ENCODE measurements around the gene ZNRF3. TPM values are rescaled to one million over a fixed set of nuclear protein-coding genes. Genes with fewer than 3 reads are reported as not detected.
"Not testable (repeated sequence)": the region's sequence is repeated elsewhere in the genome, so short reads cannot be mapped to it uniquely, and the experiment has no call there.

Gene ZNRF3
- total RNA-seq, 1 donor from 2014 or later: 12.1 TPM

DNA sequence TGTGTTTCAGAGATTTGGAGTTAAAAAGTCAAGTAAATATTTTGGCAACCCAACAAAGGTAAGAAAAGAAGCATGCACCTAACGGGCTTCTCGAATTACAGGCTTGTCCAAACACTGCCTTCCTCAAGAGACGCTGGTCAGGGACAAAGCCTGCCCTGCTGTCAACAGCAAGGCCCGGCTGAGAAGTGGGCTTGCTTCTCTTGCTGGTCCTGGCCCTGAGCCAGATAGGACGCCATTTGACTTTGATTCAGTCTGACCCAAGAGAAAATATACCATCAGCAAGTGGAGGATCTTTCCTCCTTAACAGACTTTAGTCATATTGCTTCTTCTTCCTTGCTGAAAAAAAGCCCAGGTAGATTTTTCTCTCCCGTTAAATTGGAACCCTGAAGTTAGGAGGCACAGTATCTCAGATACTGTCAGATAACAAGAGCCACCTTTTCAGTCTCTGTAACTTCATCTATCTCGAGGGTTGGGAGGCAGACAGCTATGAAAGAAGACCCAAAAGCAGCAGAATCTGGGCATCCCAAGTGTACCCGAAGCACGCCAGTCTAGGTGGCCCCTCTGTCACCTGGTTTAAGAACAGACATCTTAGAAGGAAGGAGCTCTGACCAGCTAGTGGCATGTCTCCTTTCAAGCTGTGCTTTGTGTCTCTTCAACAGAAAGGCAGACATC is 120.7 kb downstream of the ZNRF3 start:
- no peak for DNase-seq (ENCODE audit: low spot score)

DNA sequence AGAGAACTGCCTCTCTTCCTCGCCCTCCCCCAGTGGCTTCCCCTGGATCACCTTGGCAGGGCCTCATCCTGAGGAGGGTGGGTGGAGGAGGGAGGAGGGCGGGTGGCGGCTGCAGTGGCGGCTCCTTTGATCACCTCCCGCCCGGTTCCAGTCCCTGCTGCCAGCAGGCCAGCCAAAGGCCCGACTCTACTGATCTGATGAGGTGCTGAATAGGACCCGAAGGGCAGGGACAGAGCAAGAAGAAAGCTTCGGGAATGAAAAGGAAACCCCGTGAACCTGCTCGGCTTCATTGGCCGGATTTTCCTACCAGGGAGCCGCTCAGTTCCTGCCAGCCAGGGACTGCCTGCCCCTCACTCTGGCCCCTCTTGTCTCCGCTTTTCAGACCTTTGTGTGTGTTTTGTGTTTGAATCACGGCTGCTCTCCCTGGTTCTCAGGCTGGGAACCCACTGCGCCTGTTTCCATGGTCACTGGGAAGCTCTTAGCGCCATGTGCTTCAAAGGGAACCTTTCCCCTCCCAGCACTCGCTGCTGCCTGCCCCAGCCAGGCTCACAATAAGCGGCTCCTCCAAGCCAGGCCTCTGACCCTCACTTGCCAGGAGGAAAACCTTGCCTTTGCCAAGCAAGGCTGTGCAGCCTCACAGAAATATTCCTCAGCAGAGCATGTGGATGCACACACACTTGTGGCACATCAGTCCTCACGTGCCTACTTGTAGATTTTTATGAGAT is 121.4 kb downstream of the ZNRF3 start:
- DNase-seq (ENCODE audit: low spot score): no peak

DNA sequence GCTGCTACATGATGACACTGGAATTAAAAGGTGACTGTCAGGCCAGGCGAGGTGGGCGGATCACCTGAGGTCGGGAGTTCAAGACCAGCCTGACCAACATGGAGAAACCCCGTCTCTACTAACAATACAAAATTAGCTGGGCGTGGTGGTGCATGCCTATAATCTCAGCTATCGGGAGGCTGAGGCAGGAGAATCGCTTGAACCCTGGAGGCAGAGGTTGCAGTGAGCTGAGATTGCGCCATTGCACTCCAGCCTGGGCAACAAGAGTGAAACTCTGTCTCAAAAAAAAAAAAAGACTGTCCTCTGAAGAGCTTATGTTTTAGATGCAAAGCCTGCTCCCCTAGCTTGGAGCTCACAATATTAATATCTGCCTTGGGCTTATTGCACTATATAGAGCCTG is 122.4 kb downstream of the ZNRF3 start:
- not testable (repeated sequence) for DNase-seq (ENCODE audit: low spot score)

DNA sequence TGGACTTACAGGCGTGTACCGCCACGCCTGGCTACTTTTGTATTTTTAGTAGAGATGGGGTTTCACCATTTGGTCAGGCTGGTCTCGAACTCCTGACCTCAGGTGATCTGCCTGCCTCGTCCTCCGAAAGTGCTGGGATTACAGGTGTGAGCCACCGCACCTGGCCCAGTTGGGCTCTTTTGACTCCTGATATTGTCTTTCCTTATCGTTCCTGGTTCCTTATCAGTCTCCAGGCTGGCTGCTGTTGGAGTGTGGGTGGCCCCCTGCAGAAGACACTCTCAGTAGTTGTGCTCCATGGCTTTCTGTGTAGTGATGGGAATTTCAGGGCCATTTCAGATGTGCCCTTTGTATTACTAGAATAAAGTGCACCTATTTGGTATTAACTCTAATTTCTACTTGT is 123.0 kb downstream of the ZNRF3 start:
- no peak for DNase-seq (ENCODE audit: low spot score)

DNA sequence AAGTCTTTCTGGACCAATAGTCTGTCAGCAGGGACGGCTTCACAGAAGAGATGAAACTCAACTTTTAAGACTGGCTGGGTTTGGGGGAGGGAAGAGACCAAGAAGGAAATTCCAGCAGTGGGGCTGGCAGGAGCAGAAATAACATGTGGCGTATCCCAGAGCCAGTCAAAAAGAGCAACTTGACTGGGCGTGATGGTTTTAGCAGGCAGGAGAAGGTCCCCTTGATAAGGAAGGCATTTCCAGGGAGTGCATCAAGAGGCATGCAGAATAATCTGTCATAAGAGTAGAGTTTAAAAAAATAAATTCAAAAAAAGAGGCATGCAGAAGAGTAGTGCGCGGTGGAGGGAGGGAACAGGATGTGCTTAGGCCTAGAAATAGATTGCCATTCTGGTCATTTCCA is 125.8 kb downstream of the ZNRF3 start:
- DNase-seq (ENCODE audit: low spot score): no peak

DNA sequence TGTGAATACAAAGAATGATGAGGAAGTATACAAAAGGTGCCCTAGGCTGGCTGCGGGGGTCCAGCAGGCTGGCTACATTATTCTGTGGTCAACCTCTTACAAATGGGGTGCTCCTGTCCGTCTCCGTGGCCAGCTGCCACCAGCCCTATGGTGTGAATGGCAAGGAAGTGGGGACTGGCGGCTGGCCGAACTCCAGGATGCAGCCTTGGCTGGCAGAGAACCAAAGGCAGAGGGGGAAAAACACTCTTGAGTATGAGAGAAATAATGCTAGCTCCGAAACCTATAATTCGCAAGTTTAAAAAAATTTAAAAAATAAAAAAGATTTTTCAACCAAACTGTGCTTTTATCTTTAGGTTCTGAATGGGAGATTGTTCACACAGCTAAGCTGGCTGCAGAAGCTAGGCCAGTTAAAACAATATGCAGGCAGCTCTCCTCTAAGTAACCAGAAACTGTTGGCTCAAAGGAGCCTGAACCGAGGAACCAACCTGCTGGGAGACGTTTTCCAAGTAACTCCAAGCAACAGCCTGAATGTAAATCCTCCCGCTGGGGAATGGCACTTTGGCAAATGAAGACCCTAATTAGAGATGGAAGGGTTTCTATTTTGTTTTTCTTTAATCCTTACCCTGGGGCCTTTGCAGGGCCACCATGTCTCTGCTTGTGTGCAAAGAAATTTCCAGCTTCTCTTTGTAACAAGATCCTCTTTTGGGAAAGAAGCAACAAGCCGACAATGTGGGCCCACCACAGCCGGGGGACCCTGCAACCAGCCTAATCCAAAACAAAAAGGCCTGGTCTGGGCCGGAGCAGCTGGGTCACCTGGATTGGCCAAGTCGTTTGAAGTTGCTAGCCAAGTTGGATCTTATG is 128.1 kb downstream of the ZNRF3 start:
- DNase-seq (ENCODE audit: low spot score): no peak

DNA sequence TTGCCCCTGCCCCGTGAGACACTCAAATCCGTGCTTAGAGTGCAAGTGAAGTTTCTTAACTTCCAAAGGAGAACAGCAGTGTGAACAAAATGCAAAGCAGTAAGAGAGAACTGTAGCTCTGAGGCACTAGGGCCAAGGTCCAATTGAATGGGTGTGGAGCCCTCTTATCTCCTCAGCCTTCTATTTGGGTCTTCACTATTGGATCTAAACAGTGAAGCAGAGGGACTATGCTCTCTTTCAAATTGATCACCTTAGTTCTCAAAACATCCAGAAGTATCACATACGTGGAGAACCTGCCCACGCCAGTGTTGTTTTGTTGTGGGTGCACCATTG is 128.7 kb downstream of the ZNRF3 start:
- DNase-seq (ENCODE audit: low spot score): no peak

DNA sequence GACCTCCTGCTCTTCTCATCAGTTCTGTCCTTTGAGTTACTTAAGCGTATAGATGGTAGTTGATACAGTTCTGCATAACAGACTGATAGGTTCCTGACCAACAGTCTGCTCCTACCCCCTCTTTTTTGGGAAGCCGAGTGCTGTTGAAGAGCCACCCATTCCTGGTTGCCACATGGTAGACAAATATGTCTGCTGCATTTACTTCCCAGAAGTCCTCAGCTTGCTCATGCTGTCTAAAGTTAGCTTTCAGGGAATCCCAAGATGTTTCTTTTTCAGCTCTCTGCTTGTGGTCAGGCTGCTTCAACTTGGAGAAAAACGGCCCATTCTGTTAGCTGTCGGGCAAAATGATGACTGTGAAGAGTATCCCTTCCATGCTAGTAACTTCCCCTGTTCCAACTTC is 129.6 kb downstream of the ZNRF3 start:
- no peak for DNase-seq (ENCODE audit: low spot score)

DNA sequence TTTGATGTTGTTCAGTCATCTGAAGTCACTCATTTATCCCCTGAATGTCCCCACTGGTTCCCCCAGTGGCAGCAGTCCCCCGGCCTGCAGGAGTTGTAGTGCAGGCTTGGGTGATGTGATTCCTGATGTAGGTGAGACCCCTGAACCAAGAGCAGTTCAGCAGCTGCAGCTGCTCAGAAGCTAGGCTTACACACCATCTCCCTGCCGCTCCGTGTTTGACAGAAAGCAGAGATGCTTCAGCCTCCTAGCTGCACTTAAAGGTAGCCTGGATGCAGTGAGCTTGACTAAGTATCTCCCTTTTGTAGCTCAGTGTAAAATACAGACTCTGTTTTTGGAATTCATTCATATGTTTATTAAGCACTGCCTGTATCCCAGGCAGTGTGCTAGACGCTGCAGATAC is 130.9 kb downstream of the ZNRF3 start:
- no peak for DNase-seq (ENCODE audit: low spot score)

DNA sequence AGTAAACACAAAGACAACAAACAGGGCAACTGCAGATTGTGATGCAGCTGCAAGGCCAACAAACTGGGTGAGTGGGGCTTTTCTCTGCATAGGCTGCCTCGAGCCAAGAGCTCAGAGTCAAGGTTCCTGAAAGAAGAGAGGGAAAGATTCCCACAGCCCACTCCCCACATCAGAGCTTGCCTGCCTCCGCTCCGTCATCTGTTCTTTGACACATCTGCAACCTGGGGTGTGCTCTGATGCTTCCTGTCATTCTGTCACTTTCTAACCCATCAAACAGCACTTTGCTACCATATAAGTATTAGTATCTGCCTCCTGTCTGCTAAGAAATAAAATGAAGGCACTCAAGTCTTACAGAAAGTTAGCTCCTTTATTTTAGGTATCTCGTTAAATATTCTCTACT is 131.4 kb downstream of the ZNRF3 start:
- DNase-seq (ENCODE audit: low spot score): no peak

DNA sequence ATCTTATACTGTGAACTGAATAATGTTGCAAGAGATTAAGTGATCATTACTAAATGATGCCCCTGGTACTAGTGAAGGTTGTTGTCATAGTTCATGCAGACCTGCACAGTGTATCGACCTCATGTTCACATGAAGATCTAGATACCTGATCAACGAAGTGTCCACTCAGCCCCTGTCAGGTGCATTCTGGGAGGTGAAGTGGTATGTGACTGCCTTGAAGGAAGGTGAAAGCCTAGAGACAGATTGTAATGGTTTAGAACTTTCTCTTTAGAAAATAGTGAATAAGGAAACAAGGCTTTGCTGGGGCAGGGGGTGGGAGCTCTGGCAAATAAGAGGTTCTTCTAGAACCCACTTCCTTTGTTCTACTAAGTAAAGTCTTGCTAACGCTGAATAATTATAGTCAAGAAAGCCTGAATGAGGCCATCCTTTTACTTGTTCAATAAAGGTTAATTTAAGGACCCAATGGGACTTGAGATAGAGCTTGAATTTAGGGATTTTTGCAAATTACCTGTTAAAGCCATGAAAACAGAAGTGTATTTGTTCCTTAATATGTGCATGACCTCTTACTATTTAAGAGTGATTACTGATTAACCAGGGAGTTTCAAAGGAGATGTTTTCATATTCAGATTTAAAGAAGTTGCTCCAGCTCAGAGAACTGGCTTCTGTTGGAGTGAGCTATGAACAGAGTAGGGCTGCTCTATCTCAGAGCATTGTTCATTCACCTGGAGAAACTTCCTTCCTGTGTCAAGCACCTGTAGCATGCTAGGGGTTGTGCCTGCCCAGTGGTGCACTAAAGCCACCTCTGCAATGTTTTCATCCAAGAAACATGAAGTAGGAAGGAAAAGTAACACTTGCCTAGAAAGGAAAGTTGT is 132.9 kb downstream of the ZNRF3 start:
- DNase-seq (ENCODE audit: low spot score): no peak

DNA sequence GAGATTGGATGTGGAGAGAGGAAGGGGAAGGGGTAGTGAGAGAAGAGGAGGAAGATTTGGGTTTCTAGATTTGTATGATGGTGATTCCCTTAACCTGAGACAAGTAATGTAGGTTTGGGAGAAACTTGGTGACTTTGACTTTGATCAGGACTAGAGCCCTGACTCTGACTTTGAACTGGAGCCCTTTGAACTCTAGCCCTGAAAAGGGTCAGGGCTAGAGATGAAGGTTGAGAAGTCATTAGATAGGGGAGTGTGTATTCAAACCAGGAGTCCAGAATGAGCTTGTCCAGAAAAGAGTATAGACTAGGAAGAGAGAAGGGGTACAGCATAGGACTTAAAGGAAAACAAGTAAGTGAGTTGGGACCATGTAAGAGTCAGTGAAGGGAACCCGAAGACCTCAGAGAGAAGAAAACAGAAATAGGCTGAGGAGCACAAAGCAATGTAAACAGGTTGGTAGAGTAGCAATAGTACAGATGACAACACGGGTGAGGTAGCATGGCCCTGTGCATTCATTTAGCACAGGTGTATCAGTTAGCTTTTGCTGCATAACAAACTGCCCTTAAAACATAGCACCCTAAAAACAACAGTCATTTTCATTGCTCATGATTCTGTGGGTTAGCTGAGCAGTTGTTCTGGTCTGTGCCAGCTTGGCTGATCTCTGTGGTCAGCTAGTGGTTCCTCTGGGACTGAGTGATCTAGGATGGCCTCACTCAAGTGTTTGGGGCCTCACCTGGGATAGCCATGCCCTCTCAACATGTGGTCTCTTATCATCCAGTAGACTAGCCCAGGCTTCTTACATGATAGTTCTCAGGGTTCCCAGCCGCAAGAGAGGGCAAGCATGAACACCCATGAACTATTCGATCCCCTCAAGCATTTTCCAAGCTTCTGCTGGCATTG is 135.2 kb downstream of the ZNRF3 start:
- no peak for DNase-seq (ENCODE audit: low spot score)

DNA sequence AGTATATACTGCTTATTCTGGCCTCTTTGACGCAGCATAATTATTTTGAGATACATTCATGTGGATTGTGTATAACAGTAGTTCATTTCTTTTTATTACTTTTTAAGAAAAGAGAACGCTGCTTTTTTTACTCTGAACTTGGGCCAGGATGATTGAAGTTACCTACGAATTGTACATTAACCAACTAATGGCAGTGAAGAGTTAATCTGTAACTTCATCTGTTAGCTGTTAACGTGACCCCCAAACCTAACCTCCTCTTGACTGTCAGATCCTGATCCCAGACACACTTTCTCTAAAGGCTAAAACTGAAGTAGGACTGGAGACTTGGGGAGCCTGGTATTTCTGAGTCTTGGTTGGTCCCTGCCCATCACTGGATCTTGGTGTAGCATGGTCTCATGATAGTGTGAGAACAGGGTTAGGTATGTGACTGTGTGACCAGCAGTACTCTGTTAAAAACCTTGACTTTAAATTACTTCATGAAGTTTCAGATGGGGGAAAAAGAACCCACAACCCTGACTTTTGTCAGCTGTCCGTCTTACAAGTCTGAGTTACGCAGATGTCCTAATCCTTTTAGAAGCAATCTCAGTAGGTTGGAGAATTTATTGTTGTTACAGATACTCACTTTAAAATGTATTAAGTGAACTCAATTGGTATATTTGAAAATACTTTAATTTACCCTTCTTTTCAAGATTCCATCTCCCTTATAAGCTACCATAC is 138.9 kb downstream of the ZNRF3 start:
- DNase-seq (ENCODE audit: low spot score): no peak

DNA sequence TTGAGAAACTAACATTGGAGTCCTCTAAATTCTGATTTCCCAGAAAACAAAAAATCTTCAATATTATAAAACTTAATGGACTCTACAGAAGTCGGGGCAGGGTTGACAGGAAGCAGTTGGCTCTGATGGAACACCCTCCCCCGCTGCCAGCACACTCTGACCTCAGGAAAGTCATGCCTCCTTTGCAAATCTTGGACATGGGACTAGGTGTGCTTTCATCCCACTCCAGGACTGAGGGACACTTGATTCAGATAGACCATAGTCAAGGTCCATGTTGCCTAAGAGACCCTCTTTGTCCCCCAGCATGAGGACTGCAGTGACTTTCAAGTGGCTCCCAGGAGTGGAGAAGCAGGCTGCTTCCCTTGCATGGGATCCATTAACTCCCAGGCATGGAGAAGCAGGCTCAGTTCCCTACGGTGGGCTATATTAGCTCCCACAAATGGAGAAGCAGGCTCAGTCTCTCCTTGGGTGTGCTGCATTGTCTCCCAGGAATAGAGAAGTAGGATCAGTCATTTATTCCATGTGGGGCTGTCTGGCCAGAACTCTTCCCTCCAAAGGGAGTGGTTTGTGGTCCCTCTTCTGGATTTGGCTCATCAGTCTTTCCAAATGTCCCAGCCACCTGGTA is 139.9 kb downstream of the ZNRF3 start:
- no peak for DNase-seq (ENCODE audit: low spot score)

DNA sequence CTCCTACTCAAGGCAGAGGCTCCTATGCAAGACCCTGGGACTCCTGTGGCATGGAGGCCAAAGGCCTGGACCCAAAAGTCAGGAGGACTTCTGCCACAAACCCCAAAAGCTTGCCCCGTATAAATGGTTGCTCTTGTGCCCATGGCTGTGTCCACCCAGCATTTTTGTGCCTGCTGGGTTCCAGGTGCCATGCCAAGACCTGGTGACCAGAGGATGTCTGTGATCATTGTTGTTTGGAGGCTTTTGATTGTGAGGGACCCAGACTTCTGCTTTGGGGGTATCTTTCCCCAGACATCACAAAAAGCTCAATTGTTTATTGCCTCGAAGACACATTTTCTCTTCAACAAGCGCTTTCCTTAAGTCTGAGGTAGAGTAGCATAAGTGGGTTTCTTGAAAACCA is 143.2 kb downstream of the ZNRF3 start:
- no peak for DNase-seq (ENCODE audit: low spot score)

DNA sequence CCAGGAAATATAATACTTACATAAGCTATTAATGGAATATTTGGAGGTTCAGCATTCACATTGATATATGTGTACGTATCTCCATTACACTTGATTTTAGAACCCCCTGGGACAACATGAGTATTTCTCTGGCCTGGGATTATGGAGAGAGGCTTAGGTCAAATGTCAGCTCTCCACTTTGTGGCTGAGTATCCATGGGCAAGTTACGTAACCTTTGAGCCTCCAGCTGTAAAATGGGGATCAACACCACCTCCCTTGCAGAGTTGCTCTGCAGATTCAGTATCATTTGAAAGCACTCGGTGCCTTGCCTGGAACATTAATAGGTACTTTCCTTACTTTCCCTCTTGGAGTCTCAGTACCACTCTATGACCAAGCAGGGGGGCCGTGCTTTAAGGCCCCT is 145.1 kb downstream of the ZNRF3 start:
- no peak for DNase-seq (ENCODE audit: low spot score)

DNA sequence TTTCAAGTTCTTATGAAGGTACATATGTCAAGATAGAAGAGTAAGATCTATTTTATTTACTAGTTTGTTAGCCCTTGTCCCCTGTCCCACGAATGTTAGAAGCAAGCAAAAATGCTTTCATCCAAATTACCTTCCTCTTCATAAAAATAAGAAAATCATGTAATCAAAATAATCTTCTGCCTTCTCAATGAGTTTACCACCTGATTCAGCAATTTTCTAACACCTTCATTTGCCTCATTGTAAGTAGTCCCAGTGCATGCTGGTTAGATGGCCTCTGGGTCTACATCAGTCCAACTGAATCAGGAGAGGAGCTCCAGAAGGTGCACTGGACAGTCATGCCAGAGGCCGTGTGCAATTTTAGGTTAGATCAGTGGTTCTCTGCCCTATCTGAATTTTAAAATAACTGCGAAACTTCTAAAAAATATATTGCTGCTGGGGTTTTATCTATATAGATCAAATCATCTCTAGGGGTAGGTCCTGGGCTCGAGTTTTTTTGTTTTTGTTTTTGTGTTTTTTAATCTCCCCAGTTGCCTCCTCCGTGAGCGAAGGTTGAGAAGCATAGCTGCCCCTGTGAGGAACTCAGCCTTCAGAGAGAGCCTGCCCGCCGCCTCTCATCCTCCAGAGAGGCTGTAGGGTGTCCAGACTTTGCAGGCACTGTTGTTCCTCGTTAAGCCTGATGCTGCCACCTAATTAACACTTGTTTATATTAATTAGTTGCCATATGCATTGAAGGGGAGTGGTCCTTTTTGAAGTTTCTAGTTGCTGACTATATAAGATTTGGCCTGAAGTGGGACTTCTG is 146.0 kb downstream of the ZNRF3 start:
- DNase-seq (ENCODE audit: low spot score): no peak

DNA sequence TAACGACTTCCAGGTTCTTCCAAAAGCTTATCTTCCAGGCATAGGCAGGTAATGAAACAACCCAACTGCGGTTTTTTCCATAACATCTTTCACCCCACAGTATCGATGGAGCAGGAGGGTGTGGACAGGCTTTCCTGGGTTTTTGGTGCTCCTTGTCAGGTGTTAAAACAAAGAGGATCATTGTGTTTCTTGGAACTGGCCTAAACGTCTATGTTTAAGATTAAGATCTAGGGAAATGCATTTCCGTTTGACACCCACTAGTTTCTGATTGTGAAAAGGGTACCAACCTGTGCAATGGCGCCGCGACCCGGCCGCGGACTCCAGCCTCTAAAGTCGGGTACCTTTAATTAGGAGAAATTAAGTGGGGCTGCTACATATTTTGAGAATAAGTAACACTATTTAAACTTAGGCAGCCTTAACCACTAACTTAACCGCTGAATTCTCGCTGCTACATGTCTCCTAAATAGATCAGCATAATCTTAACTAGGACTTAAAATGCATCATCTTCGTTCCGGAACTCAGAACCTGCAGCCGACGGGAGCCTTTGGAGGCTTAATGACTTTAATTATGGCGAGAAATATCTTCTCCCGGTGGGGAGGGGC is 146.7 kb downstream of the ZNRF3 start:
- no peak for DNase-seq (ENCODE audit: low spot score)

All from mesenteric fat pad (tissue), 1 donor.